Fibroblast of mammary gland (primary cell): ENCODE data around the gene MIB1.
A peak's percentile ranks its signal among the peaks of the same experiment; 100 is the strongest.

ENCODE experiments used
- DNase-seq: peaks from one replicate; pipeline ENCODE4 v3.0.0-alpha.2; 2010; ENCODE audit warnings: low read depth
- H3K4me3 ChIP-seq: 2 replicates; pipeline ENCODE4 v1.5.1; 2011; ENCODE audit warnings: low read depth, mild to moderate bottlenecking, low read length, moderate library complexity; ENCODE audit not compliant: control insufficient read depth
- TF ChIP-seq, protein P1 (sequence below): conservative IDR thresholded peaks from 2 replicates; pipeline ENCODE4 v1.5.1; 2011; ENCODE audit warnings: low read depth, low read length, inconsistent platforms; ENCODE audit not compliant: control insufficient read depth, insufficient read depth

MIB1 gene

DNA sequence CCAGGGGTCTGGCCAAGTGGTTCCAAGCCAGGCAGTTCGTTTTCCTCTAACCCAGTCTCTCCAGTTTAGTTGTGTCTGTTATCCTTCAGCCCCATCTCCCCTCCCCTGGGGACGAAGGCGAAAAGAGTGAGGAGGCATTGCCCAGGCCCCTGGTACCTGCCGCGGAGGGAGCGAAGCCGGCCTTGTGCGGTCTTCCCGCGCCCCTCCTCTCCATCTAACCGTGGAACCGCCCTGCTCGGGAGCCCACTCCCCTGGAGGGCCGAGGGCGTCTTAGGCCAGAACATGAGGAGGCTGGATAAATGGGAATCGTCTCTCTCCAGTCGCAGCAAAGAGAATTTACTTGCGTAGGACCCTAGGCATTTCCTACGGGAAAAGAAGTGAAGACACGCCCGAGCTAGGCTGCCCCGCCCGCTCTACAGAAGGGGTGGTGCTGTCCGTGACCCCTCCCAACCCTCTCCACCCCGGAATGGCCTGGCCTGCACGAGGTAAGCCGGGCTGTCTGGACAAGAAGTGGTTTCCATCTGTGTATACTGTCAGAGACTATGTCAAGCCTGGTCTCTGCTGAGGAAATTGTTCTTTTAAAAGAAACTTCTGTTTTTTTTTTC lies 156.2 kb downstream of the MIB1 start:
- TF ChIP-seq, protein P1, sequence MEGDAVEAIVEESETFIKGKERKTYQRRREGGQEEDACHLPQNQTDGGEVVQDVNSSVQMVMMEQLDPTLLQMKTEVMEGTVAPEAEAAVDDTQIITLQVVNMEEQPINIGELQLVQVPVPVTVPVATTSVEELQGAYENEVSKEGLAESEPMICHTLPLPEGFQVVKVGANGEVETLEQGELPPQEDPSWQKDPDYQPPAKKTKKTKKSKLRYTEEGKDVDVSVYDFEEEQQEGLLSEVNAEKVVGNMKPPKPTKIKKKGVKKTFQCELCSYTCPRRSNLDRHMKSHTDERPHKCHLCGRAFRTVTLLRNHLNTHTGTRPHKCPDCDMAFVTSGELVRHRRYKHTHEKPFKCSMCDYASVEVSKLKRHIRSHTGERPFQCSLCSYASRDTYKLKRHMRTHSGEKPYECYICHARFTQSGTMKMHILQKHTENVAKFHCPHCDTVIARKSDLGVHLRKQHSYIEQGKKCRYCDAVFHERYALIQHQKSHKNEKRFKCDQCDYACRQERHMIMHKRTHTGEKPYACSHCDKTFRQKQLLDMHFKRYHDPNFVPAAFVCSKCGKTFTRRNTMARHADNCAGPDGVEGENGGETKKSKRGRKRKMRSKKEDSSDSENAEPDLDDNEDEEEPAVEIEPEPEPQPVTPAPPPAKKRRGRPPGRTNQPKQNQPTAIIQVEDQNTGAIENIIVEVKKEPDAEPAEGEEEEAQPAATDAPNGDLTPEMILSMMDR: no peak
- H3K4me3 ChIP-seq: no peak overlapping the region
- DNase-seq: no peak

DNA sequence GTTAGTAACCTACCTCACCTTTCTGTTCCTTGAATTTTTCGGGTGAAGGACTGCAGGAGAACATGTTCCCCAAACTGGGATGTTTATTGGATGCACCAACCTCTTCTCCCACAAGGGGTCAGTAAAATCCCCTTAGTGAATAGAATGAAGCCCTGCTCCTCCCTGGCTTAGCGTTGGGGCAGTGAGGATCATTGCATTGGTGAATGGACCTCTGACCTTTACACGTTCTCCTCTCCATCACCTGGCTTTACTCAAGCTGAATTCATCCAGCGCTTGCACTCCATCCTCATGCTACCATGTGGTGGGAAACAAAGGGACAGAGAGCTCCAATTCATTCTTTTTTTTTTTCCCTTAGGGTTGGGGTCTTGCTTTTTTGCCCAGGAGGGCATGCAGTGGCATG lies 157.2 kb downstream of the MIB1 start:
- TF ChIP-seq, protein P1: peak; percentile 88
- DNase-seq: peak; percentile 47

GRCh38 chr18:21900605-21901352 lies 160.2 kb downstream of the MIB1 start:
- TF ChIP-seq, protein P1: no peak
- no peak overlapping the region for H3K4me3 ChIP-seq
- DNase-seq: no peak

More for the DNA sequence above, 157.2 kb downstream of the MIB1 start:
- H3K4me3 ChIP-seq: no peak overlapping the region

DNA sequence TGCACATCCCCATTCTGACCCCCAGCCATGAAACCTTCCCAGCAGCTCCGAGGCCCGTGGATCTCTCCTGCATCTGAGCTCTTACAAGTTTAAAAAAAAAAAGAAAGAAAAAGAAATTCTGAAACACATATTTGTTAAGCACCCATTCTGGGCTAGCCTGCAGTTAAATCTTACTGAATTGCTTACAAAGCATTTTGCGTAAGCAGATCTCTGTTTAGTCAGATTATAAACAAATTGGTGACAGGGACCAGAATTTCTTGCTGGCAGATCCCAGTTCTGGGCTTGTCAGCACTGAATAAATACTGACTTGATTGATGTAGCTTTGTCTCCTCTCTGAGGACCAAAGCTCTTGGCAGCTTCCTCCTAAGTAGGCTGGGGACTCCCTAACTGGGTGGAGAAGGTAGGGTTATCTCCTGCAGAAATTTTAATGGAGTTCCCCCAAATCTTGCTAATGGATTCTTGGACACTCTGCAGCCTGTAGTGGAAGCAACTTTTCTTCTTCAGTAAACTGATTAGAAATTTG lies 160.9 kb downstream of the MIB1 start:
- TF ChIP-seq, protein P1: no peak
- peak; percentile 7 for DNase-seq
- H3K4me3 ChIP-seq: no peak overlapping the region

- TF ChIP-seq, protein P1: no peak
- no peak overlapping the region for H3K4me3 ChIP-seq
- no peak for DNase-seq
Measured at GRCh38 chr18:21903709-21904108, 163.1 kb downstream of the MIB1 start.

DNA sequence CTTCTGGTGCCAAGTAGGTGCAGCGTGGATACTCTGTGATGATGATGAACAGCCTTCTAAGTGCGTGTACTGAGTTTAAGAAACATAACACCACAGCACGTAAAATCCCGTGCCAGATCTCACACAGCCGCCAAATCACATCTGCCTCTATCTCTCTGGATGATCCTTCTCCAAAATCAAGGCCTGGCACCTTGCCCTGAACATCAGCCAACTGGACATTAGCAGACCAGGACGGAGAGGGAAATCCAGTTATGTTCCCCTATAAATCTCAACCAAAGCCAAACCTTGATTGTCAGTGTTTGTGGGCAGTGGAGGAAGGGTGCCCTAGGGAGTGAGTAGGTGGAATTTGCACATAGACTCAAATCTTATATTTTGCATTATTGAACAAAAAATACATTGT lies 164.3 kb downstream of the MIB1 start:
- H3K4me3 ChIP-seq: no peak overlapping the region
- TF ChIP-seq, protein P1: no peak
- peak; percentile 22 for DNase-seq
